Erythroblast (primary cell): ENCODE data around the gene CHST12.

Source experiments
- GATA1 ChIP-seq: IDR thresholded peaks from 2 replicates; pipeline ENCODE4 v1.6.1; 2011; ENCODE audit warnings: low read depth, mild to moderate bottlenecking, control low read depth, low read length, moderate library complexity
- POLR2A ChIP-seq: IDR thresholded peaks from 2 replicates; pipeline ENCODE4 v1.6.1; 2011; ENCODE audit warnings: mild to moderate bottlenecking, low read length

DNA sequence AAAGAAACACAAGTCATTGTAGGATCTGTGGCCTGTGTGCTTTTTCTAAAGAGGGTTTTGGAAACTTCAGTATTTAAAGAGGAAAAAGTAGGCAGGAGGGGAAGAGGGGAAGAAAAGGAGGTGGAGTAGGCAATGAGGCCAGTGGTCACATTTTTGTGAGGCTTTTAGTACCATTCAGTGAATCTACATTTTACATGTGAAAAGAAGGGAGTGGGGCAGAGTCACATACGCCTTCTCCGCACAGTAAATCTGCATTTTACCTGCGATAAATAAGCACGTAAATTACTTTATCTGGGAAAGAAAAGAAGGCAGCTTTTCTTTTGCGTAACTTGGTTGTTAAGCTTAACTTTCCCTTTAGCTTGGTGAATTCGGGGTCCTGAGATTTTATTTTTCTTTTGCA, 13.2 kb downstream of the CHST12 start:
- TF ChIP-seq POLR2A = no peak
- TF ChIP-seq GATA1 = no peak
